Brain pericyte (primary cell): ENCODE results near the gene HSD17B14.

Source experiments
- DNase-seq: peaks from one replicate; pipeline ENCODE4 v3.0.0-alpha.2; 2012; ENCODE audit warnings: low read depth, low spot score

HSD17B14 gene

DNA sequence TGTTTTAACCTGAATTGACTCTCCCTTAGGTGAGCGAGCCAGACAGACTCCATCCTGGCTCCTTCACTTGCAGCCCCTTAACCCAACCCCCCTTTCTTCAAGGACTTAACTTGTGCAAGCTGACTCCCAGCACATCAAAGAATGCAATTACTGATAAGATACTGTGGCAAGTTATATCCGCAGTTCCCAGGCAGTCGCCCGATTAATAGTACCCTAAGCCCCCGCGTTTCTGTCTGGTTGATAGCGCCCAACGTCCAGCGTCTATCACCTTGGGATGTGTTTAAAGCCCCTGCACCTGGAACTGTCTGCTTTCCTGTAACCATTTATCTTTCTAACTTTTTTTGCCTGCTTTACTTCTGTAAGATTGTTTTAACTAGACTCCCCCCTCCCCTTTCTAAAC lies 6.2 kb downstream of the HSD17B14 start:
- no peak for DNase-seq

DNA sequence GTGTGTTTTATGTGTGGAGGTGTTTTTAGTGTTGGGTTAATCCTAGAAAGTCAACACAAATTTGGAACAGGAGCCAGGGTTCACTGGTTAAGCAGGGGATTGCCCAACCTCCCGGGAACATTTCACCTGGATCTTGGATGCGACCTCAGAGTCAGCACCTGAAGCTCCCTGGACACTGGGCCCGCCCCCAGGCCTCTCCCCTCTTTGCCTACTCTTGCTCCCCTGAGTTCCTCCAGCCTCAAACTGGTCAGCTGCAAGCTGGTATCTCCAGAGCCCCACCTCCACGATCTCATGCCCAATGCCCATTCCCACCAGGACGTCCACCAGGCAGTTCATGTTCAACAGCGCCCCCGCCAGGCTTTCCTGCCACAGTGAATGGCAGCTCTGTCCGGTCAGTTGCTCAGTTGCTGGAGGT lies 9.7 kb downstream of the HSD17B14 start:
- no peak for DNase-seq

DNA sequence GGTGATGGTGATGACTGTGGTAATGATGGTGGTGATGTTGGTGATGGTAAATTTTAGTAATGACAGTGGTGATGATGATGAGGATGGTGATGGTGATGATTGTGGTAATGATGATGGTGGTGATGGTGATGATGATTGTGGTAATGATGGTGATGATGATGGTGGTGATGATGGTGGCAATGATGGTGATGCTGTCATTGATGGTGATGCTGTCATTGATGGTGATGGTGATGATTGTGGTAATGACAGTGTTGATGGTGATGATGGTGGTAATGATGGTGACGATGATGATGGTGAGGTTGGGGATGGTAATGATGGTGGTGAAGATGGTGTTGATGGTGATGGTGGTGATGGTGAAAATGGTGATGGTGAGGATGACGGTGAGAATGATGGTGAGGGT lies 13.8 kb downstream of the HSD17B14 start:
- DNase-seq = no peak

DNA sequence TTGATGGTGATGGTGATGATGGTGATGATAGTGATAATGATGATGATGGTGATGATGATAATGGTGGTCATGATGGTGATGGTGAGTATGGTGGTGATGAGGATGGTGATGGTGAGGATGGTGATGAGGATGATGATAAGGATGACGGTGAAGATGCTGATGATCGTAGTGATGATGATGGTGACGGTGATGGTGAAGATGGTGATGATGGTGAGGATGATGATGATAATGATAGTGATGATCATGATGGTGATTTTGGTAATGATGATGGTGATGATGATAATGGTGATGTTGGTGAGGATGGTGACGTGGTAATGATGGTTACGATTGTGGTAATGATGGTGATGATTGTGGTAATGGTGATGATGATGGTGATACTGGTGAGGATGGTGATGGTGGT lies 14.7 kb downstream of the HSD17B14 start:
- DNase-seq = no peak

DNA sequence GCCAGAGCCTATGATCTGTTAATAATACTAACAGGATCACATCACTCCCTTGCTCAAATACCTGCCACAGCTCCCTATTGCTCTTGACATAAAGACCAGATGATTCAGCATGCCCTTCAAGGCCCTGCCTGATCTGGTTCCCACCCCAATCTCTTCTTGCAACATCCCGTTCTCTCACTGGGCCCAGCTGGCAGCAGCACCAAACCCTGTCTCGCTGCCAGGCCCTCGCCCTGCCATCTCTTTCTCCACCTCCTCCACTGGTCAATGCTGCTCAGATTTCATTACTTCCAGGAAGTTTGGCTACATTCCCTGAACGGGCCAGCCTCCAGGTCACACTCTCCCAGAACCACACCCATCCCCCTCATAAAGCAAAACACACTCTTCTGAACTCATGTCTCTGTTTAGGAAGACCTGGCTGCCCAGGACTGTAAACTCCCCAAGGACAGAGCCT lies 16.9 kb downstream of the HSD17B14 start:
- peak; percentile 63 for DNase-seq

DNA sequence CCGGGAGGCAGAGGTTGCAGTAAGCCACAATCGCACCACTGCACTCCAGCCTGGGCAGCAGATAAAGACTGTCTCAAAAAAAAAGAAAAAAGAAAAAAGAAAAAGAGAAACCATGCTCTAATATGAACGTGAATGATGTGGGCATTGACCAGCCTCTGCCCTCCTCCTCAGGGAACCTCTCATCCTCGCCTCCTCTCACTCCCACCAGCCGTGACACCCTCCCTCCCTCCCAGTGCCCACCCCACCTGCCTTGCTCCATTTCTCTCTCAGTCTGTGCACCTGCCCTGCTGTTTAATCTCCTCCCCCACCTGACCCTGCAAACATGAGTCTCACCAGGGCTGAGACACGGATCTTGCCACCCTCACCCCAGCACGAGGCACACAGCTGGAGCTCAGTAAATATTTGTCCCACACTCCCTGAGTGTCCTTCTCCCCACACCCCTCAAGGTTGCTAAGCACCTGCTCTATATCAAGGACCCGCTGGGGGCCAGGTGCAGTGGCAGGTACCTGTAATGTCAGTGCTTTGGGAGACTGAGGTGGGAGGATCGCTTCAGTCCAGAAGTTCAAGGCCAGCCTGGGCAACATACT lies 18.0 kb downstream of the HSD17B14 start:
- DNase-seq = no peak

DNA sequence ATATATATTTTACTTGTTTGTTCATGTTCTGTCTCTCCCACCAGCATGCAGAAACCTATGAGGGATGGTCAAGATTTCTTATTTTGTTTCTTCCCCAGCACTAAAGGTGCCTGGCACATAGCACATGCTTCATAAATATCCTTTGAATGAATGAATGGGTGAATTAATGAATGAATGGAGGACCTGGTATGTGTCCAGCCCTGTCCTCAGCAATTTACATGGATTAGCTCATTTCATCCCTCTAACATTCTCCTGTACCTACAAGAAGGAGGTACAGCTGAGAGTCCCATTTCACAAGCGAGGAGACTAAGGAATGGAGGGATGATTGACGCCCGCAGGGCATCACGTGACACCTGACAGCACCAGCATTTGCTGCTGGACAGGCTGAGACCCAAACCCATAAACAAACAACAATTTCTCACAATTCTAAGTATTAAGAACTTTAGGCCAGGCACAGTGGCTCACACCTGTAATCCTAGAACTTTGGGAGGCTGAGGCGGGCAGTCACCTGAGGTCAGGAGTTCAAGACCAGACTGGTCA lies 18.6 kb downstream of the HSD17B14 start:
- no peak for DNase-seq

DNA sequence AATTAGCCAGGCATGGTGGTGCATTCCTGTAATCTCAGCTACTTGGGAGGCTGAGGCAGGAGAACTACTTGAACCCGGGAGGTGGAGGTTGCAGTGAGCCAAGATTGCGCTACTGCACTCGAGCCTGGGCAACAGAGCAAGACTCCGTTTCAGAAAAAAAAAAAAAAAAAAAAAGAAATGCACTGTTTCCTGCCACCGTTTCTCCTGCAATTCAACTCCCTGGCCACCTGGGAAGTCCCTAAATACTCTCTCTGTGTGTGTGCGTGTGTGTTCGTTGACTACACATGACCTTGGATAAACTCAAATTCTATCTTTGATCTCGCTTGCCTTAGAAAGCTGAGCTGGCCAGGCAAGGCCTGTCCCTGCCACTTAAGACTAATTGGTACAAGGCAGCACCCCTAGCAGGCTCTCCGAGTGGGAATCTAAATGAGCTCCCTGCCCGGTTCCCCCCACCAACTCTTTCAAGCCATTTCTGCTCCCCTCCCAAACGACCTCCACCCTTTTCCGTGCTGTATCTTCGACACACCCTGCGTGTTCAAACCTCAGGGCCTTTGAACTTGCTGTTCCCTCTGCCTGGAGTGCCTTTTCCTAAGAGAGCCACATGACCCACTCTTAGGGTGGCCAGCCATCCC lies 20.3 kb downstream of the HSD17B14 start:
- no peak for DNase-seq

DNA sequence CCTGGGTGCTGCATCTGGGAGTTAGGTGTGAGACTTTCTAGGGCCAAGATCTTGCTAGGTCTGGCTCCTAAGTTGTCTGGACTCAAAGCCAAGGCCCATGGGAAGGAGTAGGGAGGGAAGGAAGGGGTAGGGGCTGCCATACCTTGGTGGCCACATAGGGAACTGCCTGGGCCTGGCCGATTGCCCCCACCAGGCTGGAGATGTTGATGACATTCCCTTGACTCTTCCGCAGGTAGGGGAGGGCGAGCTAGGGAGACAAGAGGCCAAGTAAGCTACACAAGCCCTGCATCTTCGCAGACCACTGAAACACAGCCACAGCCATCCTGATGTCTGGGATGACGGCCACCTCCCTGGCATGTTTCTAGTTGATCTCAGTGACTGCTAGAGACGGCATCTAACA lies 21.4 kb downstream of the HSD17B14 start:
- no peak for DNase-seq

DNA sequence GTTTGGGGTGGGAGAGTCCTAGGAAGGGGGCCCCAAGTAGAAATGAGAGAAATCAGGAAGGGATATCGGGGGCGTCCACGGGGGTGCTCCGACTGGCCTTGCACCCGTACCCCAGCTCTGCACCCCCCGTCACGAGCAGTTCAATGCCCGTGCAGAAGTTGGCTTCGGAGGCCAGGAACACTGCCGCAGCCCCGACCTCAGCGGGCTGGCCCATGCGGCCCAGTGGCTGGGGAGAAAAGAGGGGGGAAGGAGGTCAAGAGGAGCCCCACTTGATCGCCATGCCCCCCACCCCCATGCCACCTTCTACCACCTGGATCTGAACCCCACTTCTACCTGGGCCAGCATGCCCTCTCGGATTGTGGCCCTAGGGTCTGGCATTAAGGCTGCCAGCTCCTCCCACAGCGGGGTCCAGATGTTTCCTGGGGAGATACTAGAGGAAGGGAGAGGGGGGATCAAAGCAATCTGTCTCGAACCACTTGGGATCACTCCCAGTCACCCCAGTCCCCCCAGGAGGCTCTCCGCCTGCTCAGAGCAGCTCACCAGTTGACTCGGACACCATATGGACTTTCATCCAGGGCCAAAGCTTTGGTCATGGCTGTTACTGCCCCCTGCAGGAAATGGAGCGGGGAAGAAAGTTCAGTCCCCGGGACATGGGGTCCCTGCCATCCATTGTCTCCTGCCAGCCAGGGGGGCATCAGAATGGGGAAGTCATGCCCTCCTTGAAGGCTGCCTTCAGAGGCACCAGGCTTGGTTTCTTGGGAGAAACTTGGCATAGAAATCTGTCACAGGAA lies 23.0 kb downstream of the HSD17B14 start:
- DNase-seq = no peak

DNA sequence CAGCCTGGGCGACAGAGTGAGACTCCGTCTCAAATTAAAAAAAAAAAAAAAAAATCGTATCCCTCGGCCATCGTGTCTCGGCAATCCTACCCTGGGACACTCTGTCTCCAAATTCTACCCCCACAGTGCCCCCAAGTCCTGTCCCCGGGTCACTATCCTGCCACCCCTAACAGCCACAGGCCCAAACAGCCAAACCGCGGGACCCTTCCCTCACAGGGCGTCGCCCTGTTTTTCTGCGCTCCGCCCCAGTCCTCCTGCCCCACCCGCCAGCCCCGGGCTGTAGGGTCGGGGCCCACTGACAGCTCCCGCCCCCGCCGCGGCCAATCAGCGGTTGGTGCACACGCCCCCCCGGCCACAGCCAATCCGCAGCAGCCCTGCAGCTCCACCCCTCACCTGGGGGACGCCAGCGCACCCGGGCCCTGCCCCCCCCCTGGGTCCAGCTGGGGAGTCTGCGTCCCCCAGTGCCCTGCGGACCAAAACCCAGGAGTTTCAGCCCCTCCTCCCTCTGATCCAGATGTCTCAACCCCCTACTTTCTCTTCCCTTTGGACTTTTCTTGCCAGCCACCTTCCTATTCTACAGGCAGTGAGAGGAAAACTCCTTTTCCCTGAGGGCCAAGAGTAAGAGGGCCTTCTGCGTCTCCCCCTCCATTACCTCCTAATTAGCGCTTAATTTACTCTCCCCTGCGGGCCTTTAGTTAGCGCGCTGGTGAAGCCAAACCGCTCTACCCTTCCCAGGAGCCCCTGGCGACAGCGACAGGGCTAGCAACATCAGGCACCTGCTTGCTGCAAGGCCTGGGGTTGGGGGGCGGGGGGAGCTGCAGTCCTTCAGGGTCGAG lies 24.0 kb downstream of the HSD17B14 start:
- DNase-seq = no peak

DNA sequence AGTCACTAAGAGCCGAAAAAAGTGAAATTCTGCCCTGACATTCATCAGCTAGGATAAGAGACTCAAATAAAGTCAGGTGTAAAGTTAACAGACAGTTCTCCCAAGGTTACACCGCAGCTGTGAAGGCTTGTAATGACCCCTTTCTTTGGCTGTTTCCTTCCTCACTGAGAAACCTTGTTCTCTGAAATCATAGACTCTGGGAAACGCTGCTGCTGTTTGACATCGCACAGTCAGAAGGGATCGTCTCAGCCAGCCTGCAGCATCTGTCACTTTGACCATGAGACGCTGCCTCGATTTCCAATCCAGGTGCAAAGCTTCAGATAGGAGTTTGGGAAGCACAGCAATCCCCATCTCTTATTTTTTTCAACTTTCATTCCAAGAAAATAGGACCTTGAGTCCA lies 26.1 kb downstream of the HSD17B14 start:
- no peak for DNase-seq

DNA sequence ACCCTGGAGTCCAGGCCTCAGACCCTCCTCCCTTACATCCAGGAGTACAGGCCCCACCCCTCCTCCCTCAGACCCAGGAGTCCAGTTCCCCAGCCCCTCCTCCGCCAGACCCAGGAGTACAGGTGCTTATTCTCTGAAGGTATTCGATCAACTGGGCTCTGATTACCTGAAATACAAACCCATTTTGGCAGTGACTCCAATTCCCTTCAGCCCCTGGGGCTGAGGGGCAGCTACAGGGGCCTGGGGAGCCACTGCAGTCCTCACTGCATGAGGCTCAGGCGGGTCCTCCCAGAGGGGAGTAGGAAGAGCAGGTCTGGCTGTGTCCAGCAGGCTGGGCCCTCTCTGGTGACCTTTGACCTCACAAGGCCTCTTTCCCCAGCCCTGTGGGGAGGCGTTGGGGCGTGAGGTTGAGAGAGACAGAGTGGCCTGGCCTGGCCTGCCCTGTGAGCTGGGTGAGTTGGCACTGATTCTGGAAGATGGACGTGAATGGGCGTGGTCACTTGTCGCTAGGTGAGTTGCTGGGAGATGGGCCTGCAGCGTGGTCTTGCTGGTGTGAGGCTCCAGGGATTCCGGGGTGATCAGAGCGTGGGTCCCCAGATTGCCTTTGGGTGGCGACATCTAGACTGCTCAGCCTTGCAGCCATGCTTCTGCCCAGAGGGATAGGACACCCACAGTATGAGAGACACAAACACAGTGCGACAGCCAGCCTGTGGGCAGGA lies 28.5 kb downstream of the HSD17B14 start:
- DNase-seq = no peak

DNA sequence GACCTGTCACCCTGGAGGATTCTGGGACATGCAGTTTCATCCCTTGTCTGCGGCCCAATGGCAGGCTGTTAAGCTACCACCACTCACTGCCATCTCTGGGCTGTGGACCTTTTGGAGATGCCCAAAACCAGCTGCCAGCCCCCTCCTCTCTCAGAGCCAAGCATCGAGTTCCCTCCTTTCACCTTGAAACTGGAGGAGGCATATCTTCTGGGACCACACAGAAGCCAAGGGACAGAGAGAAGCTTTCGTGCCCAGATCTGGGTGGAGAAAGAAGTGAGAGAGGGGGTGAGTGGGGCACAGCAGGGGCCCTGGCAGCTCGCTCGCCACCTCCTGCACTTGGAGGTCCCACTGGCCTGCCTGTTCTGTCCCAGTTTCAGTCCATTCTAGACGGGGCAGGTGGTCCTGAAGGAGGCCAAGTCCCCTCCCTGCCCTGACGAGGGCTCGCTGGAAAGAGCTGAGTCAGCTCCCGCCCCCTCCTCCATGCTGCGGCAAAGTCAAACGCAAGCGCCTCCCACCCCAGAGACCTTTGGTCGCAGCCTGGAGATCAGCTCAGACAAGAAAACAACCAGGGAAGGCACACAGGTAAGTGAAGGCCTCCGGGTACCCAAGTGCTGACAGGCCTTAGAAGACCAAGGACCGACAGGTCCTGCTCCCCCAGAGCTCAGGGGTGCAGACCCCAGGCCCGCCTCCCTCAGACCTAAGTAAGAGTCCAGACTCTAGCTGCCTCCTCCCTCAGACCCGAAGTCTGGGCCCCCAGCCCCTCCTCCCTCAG lies 29.3 kb downstream of the HSD17B14 start:
- no peak for DNase-seq

DNA sequence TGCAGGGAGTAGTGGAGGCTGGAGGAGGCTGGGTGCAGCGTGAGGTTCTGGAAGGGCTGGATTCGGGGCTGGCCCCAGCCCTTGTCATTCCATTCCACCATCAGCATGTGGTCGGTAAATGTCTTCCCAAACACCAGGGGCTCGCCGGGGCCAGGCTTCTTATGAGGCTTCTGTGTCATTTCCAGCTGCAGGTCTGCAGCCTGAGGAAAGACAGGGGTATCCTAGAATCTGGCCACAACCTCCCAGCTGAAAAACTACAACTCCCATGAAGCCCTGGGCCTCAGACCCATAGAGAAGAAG lies 29.8 kb downstream of the HSD17B14 start:
- no peak for DNase-seq

DNA sequence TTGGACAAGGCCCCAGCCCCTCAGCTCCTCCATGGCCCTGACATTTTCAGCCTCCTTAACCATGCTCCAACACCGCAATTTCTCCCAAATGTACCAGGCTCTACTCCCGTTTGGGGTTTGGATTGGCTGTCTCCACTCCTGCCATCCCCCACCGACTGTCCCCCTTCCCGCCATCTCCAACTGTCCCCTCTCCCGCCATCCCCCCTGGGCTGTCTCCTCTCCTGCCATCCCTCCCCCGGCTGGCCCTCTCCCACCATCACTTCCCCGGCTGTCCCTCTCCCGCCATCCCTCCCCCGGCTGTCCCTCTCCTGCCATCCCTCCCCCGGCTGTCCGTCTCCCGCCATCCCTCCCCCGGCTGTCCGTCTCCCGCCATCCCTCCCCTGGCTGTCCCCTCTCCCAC lies 30.8 kb downstream of the HSD17B14 start:
- no peak for DNase-seq

DNA sequence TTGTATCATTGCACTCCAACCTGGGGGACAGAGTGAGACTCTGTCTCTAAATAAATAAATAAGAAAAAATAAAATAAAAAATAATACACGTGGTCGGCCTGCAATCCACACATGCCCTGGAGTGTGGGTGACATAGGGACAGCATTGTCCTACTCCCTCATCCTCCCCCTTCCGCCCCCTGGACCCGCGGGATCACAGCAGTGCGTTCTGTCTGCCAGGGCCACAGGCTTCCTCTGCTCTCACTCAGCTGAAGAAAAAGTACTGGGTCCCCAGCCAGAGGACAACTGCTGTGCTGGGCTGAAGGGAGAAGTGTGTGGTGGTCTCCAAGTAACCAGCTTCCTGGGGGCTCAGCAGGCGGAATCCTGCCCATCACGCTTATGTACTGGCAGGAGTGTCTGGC lies 31.8 kb downstream of the HSD17B14 start:
- DNase-seq = no peak

DNA sequence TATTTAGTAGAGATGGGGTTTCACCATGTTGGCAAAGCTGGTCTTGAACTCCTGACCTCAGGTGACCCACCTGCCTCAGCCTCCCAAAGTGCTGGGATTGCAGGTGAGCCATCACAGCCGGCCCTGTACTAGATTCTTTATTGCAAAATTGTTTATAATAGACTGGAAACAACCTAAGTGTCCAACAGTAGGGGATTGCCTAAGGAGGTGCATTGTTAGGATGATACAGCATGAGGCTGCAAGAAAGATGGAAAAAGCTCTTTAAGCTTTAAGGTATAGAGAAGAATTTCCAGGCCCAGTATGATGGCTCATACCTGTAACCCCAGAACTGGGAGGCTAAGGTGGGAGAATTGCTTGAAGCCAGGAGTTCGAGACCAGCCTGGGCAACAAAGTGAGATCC lies 33.7 kb downstream of the HSD17B14 start:
- no peak for DNase-seq

DNA sequence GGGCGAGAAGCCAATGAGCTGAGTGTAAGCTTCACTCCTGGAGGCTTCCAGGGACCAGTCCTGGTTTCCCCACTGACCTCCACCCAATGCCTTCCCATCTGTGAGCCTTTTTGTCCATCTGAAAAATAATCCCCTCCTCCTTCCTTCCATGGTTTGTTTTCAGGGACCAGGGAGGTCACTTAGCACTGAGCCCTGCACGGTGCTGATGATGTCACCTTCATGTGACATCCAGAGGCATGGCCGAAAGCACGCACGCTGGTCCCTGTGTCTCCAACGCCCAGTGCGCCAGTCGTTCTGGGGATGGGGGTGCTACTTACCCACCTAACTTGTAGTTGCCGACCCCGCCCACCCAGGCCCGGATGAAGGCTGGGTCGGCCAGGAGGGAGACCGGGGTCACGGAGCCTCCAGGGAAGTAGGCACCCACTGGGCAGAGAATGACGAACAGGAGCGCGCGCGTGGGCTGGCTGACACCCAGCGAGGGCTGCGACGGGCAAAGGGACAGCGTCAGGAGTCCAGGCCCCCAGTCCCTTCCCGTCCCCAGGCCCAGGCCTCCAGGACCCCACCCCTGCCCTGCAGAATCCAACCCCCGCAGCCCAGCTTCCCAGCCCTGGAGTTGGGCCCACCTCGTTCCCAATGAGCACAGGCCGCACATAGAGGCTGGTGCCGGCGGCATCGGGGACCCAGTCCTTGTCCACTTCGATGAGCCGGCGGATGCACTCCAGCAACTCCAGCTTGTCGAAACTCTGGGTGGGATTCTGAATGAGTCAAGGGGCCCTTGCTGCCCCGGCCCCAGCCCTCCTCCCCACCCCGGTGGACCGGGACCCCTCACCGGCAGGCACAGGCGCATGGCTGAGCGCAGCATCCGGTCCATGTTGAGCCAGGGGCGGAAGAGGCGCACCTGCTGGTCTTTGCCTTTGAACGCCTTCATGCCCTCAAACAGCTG lies 36.7 kb downstream of the HSD17B14 start:
- DNase-seq = no peak
